ENCODE data around the gene GPX8. TPM values are rescaled to one million over a fixed set of nuclear protein-coding genes. Genes with fewer than 3 reads are reported as not detected.

GPX8 gene
- total and polyA plus RNA-seq, 10 donors = 1.5 to 10.0 (median 5.7) TPM

DNA sequence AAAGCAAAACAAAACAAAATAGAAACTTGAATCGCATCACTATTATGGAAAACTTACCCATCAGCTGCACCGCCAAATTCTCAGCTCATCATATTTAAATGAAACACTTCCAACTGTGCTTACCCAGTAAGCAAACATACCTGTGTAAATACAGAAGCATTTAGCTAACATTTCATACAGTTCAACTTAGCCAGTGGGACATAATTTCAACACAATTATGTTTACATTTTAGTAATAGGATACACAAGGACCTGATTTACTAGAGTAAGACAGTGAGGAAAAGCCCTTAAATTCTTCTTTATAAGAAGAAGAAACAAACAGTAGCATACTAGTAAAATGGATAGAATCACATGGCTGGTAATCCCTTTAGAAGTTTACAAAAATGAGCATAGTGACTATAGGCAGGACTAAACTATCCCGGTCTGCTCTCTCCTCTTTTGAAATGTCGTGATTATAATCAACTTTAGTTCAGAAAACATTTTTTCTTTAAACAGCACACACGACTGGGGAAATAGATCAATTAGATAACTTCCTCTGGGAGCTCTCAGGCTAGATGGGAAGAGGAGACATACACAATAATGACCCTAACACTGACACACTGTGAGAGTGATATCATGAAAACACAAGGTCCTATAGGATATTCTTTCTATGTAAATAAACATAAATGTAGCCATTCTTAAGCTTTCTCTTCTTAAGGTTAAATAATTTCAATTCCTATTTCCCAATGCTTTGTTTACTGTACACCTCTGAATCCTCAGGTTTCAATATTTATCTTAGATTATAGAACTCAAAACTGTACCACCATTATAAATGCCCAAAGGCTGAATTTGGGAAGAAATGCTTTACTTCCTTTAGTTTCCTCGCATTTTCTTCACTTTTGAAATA lies 28.9 kb downstream of the GPX8 start:
- Histone ChIP-seq H3K27ac (no peak overlapping the region), H3K36me3 (no peaks in the 10 kb centered on the region), H3K9me3 (no peaks in the 10 kb centered on the region), H3K4me1 (no peaks in the 10 kb centered on the region), H3K27me3 (replicated peaks in 1 of 7) (peaks cover 0 to 83% (median 25%) of the 10 kb centered on the region in 7 donors), H3K4me3 (no peak overlapping the region)
- intact Hi-C loops (cut with DNase I; ENCODE audit: low total_unique reads) = no loop called here
- no peak for DNase-seq
- 59 to 71% (median 68%) methylated on average over 6 of the region's 6 CpGs for WGBS, 5 donors
- TF ChIP-seq POLR2AphosphoS5 (IDR thresholded peaks at IDR 0.05) (no peak), POLR2A (IDR thresholded peaks at IDR 0.05) (no peak)
- TF ChIP-seq, protein P1, sequence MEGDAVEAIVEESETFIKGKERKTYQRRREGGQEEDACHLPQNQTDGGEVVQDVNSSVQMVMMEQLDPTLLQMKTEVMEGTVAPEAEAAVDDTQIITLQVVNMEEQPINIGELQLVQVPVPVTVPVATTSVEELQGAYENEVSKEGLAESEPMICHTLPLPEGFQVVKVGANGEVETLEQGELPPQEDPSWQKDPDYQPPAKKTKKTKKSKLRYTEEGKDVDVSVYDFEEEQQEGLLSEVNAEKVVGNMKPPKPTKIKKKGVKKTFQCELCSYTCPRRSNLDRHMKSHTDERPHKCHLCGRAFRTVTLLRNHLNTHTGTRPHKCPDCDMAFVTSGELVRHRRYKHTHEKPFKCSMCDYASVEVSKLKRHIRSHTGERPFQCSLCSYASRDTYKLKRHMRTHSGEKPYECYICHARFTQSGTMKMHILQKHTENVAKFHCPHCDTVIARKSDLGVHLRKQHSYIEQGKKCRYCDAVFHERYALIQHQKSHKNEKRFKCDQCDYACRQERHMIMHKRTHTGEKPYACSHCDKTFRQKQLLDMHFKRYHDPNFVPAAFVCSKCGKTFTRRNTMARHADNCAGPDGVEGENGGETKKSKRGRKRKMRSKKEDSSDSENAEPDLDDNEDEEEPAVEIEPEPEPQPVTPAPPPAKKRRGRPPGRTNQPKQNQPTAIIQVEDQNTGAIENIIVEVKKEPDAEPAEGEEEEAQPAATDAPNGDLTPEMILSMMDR (IDR thresholded peaks at IDR 0.05 in 8 of 11, conservative IDR thresholded peaks at IDR 0.05 in 3 of 11) = no peak

DNA sequence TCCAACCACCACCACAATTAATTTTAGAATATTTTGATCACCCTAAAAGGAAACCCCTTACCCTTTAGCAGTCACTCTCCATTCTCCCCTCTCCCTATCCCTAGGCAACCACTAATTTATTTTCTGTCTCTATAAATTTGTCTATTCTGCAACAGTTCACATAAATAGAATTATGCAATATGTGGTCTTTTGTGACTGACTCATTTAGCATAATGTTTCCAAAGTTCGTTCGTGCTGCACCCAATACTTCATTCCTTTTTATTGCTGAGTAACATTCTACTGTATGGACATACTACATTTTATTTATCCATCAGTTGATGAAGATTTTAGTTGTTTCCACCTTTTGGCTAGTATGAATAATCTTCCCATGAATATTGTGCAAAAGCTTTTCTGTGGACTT lies 31.2 kb downstream of the GPX8 start:
- no peak for DNase-seq
- no peak overlapping the region for H3K27ac ChIP-seq
- no peaks in the 10 kb centered on the region for H3K9me3 ChIP-seq
- intact Hi-C loops (cut with DNase I; ENCODE audit: low total_unique reads) = no loop called here
- WGBS, 5 donors = 64 to 89% (median 80%) methylated on average over 2 of the region's 2 CpGs
- H3K4me3 ChIP-seq = no peak overlapping the region
- no peak for TF ChIP-seq POLR2A (IDR thresholded peaks at IDR 0.05)
- TF ChIP-seq, protein P1 (IDR thresholded peaks at IDR 0.05 in 8 of 11, conservative IDR thresholded peaks at IDR 0.05 in 3 of 11) = no peak
- H3K27me3 ChIP-seq (replicated peaks in 1 of 7) = peaks cover 0 to 74% (median 30%) of the 10 kb centered on the region in 7 donors
- H3K4me1 ChIP-seq = no peaks in the 10 kb centered on the region
- H3K36me3 ChIP-seq = no peaks in the 10 kb centered on the region

DNA sequence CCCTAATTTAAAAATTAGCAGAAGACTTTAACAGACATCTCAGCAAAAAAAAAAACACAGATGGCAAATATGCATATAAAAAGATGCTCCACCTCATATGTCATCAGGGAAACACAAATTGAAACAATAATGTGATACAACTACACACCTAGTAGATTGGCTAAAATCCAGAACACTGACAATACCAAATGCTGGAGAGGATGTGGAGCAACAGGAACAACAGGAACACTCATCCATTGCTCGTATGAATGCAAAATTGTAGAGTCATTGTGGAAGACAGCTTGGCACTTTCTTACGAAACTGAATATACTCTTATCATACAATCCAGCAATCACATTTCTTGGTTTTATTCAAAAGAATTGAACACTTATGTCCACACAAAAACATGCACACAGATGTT lies 45.0 kb downstream of the GPX8 start:
- 29 to 58% (median 42%) methylated on average over 2 of the region's 2 CpGs for WGBS, 5 donors

More for the DNA sequence above, 45.0 kb downstream of the GPX8 start:
- no peak for DNase-seq
- no peaks in the 10 kb centered on the region for H3K4me1 ChIP-seq
- no peaks in the 10 kb centered on the region for H3K9me3 ChIP-seq
- H3K36me3 ChIP-seq = no peaks in the 10 kb centered on the region
- no peak overlapping the region for H3K27ac ChIP-seq
- H3K4me3 ChIP-seq = no peak overlapping the region
- H3K27me3 ChIP-seq (replicated peaks in 1 of 7) = peaks cover 0 to 38% (median 0%) of the 10 kb centered on the region in 7 donors
- intact Hi-C loops (cut with DNase I; ENCODE audit: low total_unique reads) = no loop called here
- no peak for TF ChIP-seq POLR2AphosphoS5 (IDR thresholded peaks at IDR 0.05)
- no peak for TF ChIP-seq POLR2A (IDR thresholded peaks at IDR 0.05)
- TF ChIP-seq, protein P1 (IDR thresholded peaks at IDR 0.05 in 8 of 11, conservative IDR thresholded peaks at IDR 0.05 in 3 of 11) = no peak
